WTC11 (cell line): ENCODE data around the gene NPTX1. TPM values are rescaled to one million over a fixed set of nuclear protein-coding genes. Genes with fewer than 3 reads are reported as not detected.

Experiments used
- ATAC-seq: fragments of 200-7000 bp; cut with Tn5 transposase; 2 replicates; pipeline ENCODE4 v1.10.0; 2021; ENCODE audit warnings: mild to moderate bottlenecking, moderate library complexity
- CTCF ChIA-PET: fragments of 300-600 bp; sonication (Branson Sonifier 250); formaldehyde crosslinking; loops from one replicate; lab custom pipeline; 2021; ENCODE audit warnings: antibody characterized with exemption; lab: Charles Lee
- POLR2A ChIA-PET: fragments of 350-600 bp; sonication (Branson Sonifier 250); formaldehyde crosslinking; loops from one replicate; lab custom pipeline; 2021; ENCODE audit warnings: antibody characterized with exemption; lab: Charles Lee
- DNase-seq: peaks from one replicate; pipeline ENCODE4 v3.0.0; 2021; ENCODE audit warnings: low spot score
- H3K27ac Mint-ChIP-seq: 2 replicates; pipeline ENCODE4 v1.8.0; 2021; ENCODE audit warnings: mixed read lengths
- H3K27me3 Mint-ChIP-seq: 2 replicates; pipeline ENCODE4 v1.8.0; 2021; ENCODE audit warnings: low read depth, mild to moderate bottlenecking, moderate library complexity, mixed read lengths
- H3K36me3 Mint-ChIP-seq: 2 replicates; pipeline ENCODE4 v1.8.0; 2021; ENCODE audit warnings: mixed read lengths
- H3K4me1 Mint-ChIP-seq: 2 replicates; pipeline ENCODE4 v1.8.0; 2022; ENCODE audit warnings: mixed read lengths
- H3K4me3 Mint-ChIP-seq: 2 replicates; pipeline ENCODE4 v1.8.0; 2021; ENCODE audit warnings: mild to moderate bottlenecking, moderate library complexity, mixed read lengths
- H3K9me3 Mint-ChIP-seq: 2 replicates; pipeline ENCODE4 v1.8.0; 2021; ENCODE audit warnings: mixed read lengths
- ATF2 ChIP-seq: sonication (generic); formaldehyde crosslinking; IDR thresholded peaks from 2 replicates; pipeline ENCODE4 v1.8.1; 2022; ENCODE audit warnings: low read depth, missing genetic modification reagents, borderline replicate concordance
- E2F5 ChIP-seq: sonication (generic); formaldehyde crosslinking; IDR thresholded peaks from 2 replicates; pipeline ENCODE4 v1.8.1; 2022; ENCODE audit warnings: mild to moderate bottlenecking, moderate library complexity, missing genetic modification reagents
- EMX1 ChIP-seq: fragments of 250-450 bp; sonication (Bioruptor Pico); IDR thresholded peaks from 2 replicates; pipeline ENCODE4 v1.8.0; 2021; ENCODE audit warnings: mild to moderate bottlenecking
- FOXJ3 ChIP-seq: sonication (generic); formaldehyde crosslinking; IDR thresholded peaks from 2 replicates; pipeline ENCODE4 v1.9.0; 2021; ENCODE audit warnings: missing genetic modification reagents, mild to moderate bottlenecking, borderline replicate concordance
- JUN ChIP-seq: sonication (generic); formaldehyde crosslinking; IDR thresholded peaks from 2 replicates; pipeline ENCODE4 v1.8.0; 2023; ENCODE audit warnings: mild to moderate bottlenecking, missing genetic modification reagents
- MAX ChIP-seq: sonication (generic); formaldehyde crosslinking; IDR thresholded peaks from 2 replicates; pipeline ENCODE4 v1.8.0; 2022; ENCODE audit warnings: mild to moderate bottlenecking, missing genetic modification reagents
- MYBL2 ChIP-seq: sonication (generic); formaldehyde crosslinking; IDR thresholded peaks from 2 replicates; pipeline ENCODE4 v1.8.1; 2023; ENCODE audit warnings: mild to moderate bottlenecking, moderate library complexity, missing genetic modification reagents
- NFATC4 ChIP-seq: fragments of 250-450 bp; sonication (Bioruptor Pico); IDR thresholded peaks from 2 replicates; pipeline ENCODE4 v1.9.0; 2021; ENCODE audit warnings: mild to moderate bottlenecking
- NR2C2 ChIP-seq: sonication (generic); formaldehyde crosslinking; IDR thresholded peaks from 2 replicates; pipeline ENCODE4 v1.8.0; 2022; ENCODE audit warnings: mild to moderate bottlenecking, missing genetic modification reagents
- PRDM15 ChIP-seq: sonication (generic); formaldehyde crosslinking; IDR thresholded peaks from 2 replicates; pipeline ENCODE4 v1.8.0; 2022; ENCODE audit warnings: missing genetic modification reagents
- SMAD3 ChIP-seq: sonication (generic); formaldehyde crosslinking; IDR thresholded peaks from 2 replicates; pipeline ENCODE4 v1.8.0; 2022; ENCODE audit warnings: missing genetic modification reagents, mild to moderate bottlenecking, borderline replicate concordance
- ZBTB43 ChIP-seq: sonication (generic); formaldehyde crosslinking; IDR thresholded peaks from 2 replicates; pipeline ENCODE4 v1.8.1; 2023; ENCODE audit warnings: mild to moderate bottlenecking, missing genetic modification reagents
- ZNF121 ChIP-seq: sonication (generic); formaldehyde crosslinking; IDR thresholded peaks from 2 replicates; pipeline ENCODE4 v1.8.0; 2023; ENCODE audit warnings: missing genetic modification reagents
- ZNF416 ChIP-seq: fragments of 250-450 bp; sonication (Bioruptor Pico); IDR thresholded peaks from 2 replicates; pipeline ENCODE4 v1.9.0; 2021; ENCODE audit warnings: mild to moderate bottlenecking, inconsistent platforms
- total RNA-seq: library from RNA; stranded (reverse); gene quantifications from 3 replicates; pipeline ENCODE4 v1.2.3, GENCODE V29; 2021
- TF ChIP-seq, protein P1 (sequence below): sonication (generic); formaldehyde crosslinking; conservative IDR thresholded peaks from 2 replicates; pipeline ENCODE4 v1.8.1; 2023; ENCODE audit warnings: mild to moderate bottlenecking, low read depth, missing genetic modification reagents, moderate library complexity
- TF ChIP-seq, protein P2 (sequence below): fragments of 250-450 bp; sonication (Bioruptor Pico); IDR thresholded peaks from 2 replicates; pipeline ENCODE4 v1.9.0; 2021; ENCODE audit warnings: moderate library complexity, mild to moderate bottlenecking, inconsistent platforms, borderline replicate concordance
- TF ChIP-seq, protein P3 (sequence below): sonication (generic); formaldehyde crosslinking; IDR thresholded peaks from 2 replicates; pipeline ENCODE4 v1.8.0; 2023; ENCODE audit warnings: mild to moderate bottlenecking, missing genetic modification reagents
- TF ChIP-seq, protein P4 (sequence below): fragments of 250-450 bp; sonication (Bioruptor Pico); IDR thresholded peaks from 2 replicates; pipeline ENCODE4 v1.8.0; 2021; ENCODE audit warnings: mild to moderate bottlenecking
- TF ChIP-seq, protein P5 (sequence below): sonication (generic); formaldehyde crosslinking; IDR thresholded peaks from 2 replicates; pipeline ENCODE4 v1.8.1; 2022; ENCODE audit warnings: low read depth, mild to moderate bottlenecking, moderate library complexity, missing genetic modification reagents, borderline replicate concordance

NPTX1 gene
- total RNA-seq, 1 experiment from 2014 or later = 15.1 TPM

GRCh38 chr17:80463784-80464400 lies 12.5 kb downstream of the NPTX1 start:
- no peaks in the 10 kb centered on the region for H3K36me3 Mint-ChIP-seq
- no peak for ATAC-seq
- POLR2A ChIA-PET = interaction anchor here (0.9 kb wide), 1 partner anchor 9 kb away, joined by 4 read pairs; no protein-coding TSS in a partner anchor
- no peaks in the 10 kb centered on the region for H3K9me3 Mint-ChIP-seq
- no peaks in the 10 kb centered on the region for H3K4me1 Mint-ChIP-seq
- TF ChIP-seq ZBTB43 (no peak), NFATC4 (CRISPR knock-in tag) (no peak), PRDM15 (CRISPR knock-in tag) (no peak), JUN (CRISPR knock-in tag) (no peak), ATF2 (CRISPR knock-in tag) (no peak), EMX1 (CRISPR knock-in tag) (no peak), SMAD3 (CRISPR knock-in tag) (no peak), MAX (no peak), ZNF121 (no peak), FOXJ3 (no peak), MYBL2 (CRISPR knock-in tag) (no peak), NR2C2 (CRISPR knock-in tag) (no peak), E2F5 (CRISPR knock-in tag) (no peak), ZNF416 (CRISPR knock-in tag) (no peak)
- TF ChIP-seq, protein P1, sequence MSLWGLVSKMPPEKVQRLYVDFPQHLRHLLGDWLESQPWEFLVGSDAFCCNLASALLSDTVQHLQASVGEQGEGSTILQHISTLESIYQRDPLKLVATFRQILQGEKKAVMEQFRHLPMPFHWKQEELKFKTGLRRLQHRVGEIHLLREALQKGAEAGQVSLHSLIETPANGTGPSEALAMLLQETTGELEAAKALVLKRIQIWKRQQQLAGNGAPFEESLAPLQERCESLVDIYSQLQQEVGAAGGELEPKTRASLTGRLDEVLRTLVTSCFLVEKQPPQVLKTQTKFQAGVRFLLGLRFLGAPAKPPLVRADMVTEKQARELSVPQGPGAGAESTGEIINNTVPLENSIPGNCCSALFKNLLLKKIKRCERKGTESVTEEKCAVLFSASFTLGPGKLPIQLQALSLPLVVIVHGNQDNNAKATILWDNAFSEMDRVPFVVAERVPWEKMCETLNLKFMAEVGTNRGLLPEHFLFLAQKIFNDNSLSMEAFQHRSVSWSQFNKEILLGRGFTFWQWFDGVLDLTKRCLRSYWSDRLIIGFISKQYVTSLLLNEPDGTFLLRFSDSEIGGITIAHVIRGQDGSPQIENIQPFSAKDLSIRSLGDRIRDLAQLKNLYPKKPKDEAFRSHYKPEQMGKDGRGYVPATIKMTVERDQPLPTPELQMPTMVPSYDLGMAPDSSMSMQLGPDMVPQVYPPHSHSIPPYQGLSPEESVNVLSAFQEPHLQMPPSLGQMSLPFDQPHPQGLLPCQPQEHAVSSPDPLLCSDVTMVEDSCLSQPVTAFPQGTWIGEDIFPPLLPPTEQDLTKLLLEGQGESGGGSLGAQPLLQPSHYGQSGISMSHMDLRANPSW (CRISPR knock-in tag) = no peak
- TF ChIP-seq, protein P2, sequence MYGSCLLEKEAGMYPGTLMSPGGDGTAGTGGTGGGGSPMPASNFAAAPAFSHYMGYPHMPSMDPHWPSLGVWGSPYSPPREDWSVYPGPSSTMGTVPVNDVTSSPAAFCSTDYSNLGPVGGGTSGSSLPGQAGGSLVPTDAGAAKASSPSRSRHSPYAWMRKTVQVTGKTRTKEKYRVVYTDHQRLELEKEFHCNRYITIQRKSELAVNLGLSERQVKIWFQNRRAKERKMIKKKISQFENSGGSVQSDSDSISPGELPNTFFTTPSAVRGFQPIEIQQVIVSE (CRISPR knock-in tag) = no peak
- TF ChIP-seq, protein P3, sequence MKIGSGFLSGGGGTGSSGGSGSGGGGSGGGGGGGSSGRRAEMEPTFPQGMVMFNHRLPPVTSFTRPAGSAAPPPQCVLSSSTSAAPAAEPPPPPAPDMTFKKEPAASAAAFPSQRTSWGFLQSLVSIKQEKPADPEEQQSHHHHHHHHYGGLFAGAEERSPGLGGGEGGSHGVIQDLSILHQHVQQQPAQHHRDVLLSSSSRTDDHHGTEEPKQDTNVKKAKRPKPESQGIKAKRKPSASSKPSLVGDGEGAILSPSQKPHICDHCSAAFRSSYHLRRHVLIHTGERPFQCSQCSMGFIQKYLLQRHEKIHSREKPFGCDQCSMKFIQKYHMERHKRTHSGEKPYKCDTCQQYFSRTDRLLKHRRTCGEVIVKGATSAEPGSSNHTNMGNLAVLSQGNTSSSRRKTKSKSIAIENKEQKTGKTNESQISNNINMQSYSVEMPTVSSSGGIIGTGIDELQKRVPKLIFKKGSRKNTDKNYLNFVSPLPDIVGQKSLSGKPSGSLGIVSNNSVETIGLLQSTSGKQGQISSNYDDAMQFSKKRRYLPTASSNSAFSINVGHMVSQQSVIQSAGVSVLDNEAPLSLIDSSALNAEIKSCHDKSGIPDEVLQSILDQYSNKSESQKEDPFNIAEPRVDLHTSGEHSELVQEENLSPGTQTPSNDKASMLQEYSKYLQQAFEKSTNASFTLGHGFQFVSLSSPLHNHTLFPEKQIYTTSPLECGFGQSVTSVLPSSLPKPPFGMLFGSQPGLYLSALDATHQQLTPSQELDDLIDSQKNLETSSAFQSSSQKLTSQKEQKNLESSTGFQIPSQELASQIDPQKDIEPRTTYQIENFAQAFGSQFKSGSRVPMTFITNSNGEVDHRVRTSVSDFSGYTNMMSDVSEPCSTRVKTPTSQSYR (CRISPR knock-in tag) = no peak
- TF ChIP-seq, protein P4, sequence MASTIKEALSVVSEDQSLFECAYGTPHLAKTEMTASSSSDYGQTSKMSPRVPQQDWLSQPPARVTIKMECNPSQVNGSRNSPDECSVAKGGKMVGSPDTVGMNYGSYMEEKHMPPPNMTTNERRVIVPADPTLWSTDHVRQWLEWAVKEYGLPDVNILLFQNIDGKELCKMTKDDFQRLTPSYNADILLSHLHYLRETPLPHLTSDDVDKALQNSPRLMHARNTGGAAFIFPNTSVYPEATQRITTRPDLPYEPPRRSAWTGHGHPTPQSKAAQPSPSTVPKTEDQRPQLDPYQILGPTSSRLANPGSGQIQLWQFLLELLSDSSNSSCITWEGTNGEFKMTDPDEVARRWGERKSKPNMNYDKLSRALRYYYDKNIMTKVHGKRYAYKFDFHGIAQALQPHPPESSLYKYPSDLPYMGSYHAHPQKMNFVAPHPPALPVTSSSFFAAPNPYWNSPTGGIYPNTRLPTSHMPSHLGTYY = no peak
- TF ChIP-seq, protein P5, sequence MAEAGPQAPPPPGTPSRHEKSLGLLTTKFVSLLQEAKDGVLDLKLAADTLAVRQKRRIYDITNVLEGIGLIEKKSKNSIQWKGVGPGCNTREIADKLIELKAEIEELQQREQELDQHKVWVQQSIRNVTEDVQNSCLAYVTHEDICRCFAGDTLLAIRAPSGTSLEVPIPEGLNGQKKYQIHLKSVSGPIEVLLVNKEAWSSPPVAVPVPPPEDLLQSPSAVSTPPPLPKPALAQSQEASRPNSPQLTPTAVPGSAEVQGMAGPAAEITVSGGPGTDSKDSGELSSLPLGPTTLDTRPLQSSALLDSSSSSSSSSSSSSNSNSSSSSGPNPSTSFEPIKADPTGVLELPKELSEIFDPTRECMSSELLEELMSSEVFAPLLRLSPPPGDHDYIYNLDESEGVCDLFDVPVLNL (CRISPR knock-in tag) = no peak
- TF ChIP-seq, all 79 proteins: peak for 0
- no peak overlapping the region for H3K4me3 Mint-ChIP-seq
- H3K27me3 Mint-ChIP-seq = peaks cover 27% of the 10 kb centered on the region
- DNase-seq = no peak
- H3K27ac Mint-ChIP-seq = no peak overlapping the region
- CTCF ChIA-PET = interaction anchor here (1.2 to 1.9 kb wide), 3 partner anchors 36 to 39 kb away, joined by 3 to 8 read pairs (median 4); no protein-coding TSS in a partner anchor
